Erythroblast (primary cell): ENCODE results near the gene ARRDC3.
A peak's percentile ranks its signal among the peaks of the same experiment; 100 is the strongest.
"Not testable (repeated sequence)": the region's sequence is repeated elsewhere in the genome, so short reads cannot be mapped to it uniquely, and the experiment has no call there.

ENCODE experiments used
- DNase-seq, 2 experiments: peaks; one replicate each; lab custom pipeline; 2025; lab: John Stamatoyannopoulos, UW
- GATA1 ChIP-seq: IDR thresholded peaks from 2 replicates; pipeline ENCODE4 v1.6.1; 2011; ENCODE audit warnings: low read depth, mild to moderate bottlenecking, control low read depth, low read length, moderate library complexity
- POLR2A ChIP-seq: IDR thresholded peaks from 2 replicates; pipeline ENCODE4 v1.6.1; 2011; ENCODE audit warnings: mild to moderate bottlenecking, low read length

Gene ARRDC3

DNA sequence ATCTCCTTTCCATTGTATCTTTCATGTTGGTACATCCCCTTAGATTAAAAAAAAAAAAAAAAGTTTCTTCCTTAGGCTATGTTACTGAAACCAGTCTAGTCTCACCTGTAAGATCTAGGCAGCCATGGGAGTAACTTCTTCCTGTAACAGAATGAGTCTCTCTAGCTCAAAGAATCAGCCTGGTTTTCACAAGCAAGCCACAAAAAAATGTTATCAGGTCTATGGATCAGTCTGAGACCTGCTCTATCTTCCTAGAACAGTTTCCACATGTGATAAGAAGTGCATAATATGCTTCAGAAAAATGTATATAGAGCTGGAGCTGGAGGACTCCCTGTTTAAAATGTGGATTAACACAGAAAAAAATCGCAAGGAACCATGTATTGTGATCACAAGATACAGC lies 53.8 kb downstream of the ARRDC3 start:
- no peak for TF ChIP-seq GATA1
- no peak for TF ChIP-seq POLR2A
- peak; percentile 2 to 19 for DNase-seq

DNA sequence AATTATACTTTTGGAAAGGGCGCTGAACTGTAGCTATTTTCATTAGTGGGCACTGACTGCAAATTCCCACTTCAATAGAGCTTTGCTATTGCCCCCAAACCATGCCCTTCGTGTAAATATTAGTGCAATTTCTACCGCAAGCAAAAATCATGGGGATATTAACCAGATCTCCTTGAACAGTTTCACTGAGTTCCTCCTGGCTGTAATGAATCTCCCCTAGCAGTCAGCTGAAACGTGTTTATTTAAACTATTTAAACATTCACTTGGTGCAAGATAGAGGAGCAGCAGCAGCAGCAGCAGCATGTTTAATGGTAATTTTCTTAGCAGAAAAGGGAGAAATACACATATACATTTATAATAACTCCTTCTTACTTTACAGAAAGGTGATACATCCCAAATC lies 54.4 kb downstream of the ARRDC3 start:
- DNase-seq, result no peak
- TF ChIP-seq POLR2A (no peak), GATA1 (no peak)

DNA sequence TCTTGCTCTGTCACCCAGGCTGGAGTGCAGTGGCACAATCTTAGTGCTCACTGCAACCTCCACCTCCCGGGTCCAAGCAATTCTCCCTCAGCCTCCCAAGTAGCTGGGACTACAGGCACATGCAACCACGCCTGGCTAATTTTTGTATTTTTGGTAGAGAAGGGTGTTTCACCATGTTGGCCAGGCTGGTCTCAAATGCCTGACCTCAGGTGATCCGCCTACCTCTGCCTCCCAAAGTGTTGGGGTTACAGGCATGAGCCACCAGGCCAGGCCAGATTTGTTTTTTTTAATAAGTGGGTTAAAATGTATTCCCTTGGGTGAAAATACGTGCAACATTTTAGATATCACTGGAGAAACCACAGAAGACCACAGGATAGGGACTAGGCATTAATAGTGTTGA lies 60.1 kb downstream of the ARRDC3 start:
- not testable (repeated sequence) for DNase-seq

- no peak for DNase-seq
- TF ChIP-seq POLR2A, result no peak
- TF ChIP-seq GATA1, result no peak
These were observed 63.5 kb downstream of the ARRDC3 start for GRCh38 chr5:91319667-91320066.

DNA sequence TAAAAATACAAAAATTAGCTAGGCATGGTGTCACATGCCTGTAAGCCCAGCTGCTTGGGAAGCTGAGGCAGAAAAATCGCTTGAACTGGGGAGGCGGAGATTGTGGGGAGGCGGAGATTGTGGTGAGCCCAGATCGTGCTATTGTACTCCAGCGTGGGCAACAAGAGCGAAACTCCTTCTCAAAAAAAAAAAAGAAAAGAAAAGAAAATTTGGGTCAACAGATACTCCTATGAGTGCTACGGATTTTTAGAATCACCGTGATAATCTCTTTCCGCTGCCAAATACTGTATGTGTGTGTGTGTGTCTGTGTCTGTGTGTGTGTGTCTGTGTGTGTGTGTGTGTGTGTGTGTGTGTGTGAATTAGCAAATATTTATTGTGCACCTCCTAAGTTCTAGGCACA lies 64.4 kb downstream of the ARRDC3 start:
- DNase-seq, result no peak
- TF ChIP-seq GATA1 (no peak), POLR2A (no peak)
